Right renal pelvis (tissue), 4 donors: ENCODE data around the gene SLC28A1. TPM values are rescaled to one million over a fixed set of nuclear protein-coding genes. Genes with fewer than 3 reads are reported as not detected.
A peak's percentile ranks its signal among the peaks of the same experiment; 100 is the strongest.
"Not testable (repeated sequence)": the region's sequence is repeated elsewhere in the genome, so short reads cannot be mapped to it uniquely, and the experiment has no call there.

Experiments
- DNase-seq, 4 donors: peaks; one replicate each; pipeline ENCODE4 v3.0.0-alpha.2; 2013; ENCODE audit warnings: low read depth in 4 of 4, low spot score in 3 of 4, missing footprints in 1 of 4
- polyA plus RNA-seq, 4 donors: library from polyadenylated mRNA; unstranded; fragments of 120-200 nt; gene quantifications; one replicate each; pipeline ENCODE4 v1.2.1, GENCODE V29; 2013; ENCODE audit not compliant: insufficient read length in 4 of 4

Gene SLC28A1
- polyA plus RNA-seq, 4 donors, result 4.3 to 8.5 (median 6.7) TPM

GRCh38 chr15:84859651-84860050 lies 24.8 kb upstream of the SLC28A1 start:
- DNase-seq, result no peak

GRCh38 chr15:84861781-84862180 lies 22.7 kb upstream of the SLC28A1 start:
- no peak for DNase-seq

GRCh38 chr15:84862214-84862975 lies 22.1 kb upstream of the SLC28A1 start:
- DNase-seq, result no peak

- DNase-seq, result no peak
Measured at GRCh38 chr15:84863565-84864443, 20.7 kb upstream of the SLC28A1 start.

- no peak for DNase-seq
Measured at GRCh38 chr15:84864444-84864795, 20.0 kb upstream of the SLC28A1 start.

- DNase-seq, result no peak
Measured at GRCh38 chr15:84865074-84865569, 19.3 kb upstream of the SLC28A1 start.

GRCh38 chr15:84868037-84868880 lies 16.2 kb upstream of the SLC28A1 start:
- no peak for DNase-seq

- no peak for DNase-seq
Measured at GRCh38 chr15:84869510-84869909, 15.0 kb upstream of the SLC28A1 start.

GRCh38 chr15:84871428-84871985 lies 13.0 kb upstream of the SLC28A1 start:
- no peak for DNase-seq

GRCh38 chr15:84872009-84872910 lies 12.2 kb upstream of the SLC28A1 start:
- no peak for DNase-seq

- no peak for DNase-seq
Measured at GRCh38 chr15:84873997-84874396, 10.5 kb upstream of the SLC28A1 start.

- DNase-seq, result no peak
Measured at GRCh38 chr15:84874981-84875699, 9.3 kb upstream of the SLC28A1 start.

- no peak for DNase-seq
Measured at GRCh38 chr15:84876269-84876668, 8.2 kb upstream of the SLC28A1 start.

GRCh38 chr15:84877701-84878100 lies 6.8 kb upstream of the SLC28A1 start:
- not testable (repeated sequence) for DNase-seq

GRCh38 chr15:84878504-84878903 lies 6.0 kb upstream of the SLC28A1 start:
- peak in 1 of 4 donors; percentile 26 for DNase-seq

GRCh38 chr15:84879088-84879780 lies 5.2 kb upstream of the SLC28A1 start:
- no peak for DNase-seq

- DNase-seq, result no peak
Measured at GRCh38 chr15:84880007-84880406, 4.5 kb upstream of the SLC28A1 start.
